Epithelial cell of proximal tubule (primary cell): ENCODE data around the gene CGN. TPM values are rescaled to one million over a fixed set of nuclear protein-coding genes. Genes with fewer than 3 reads are reported as not detected.

ENCODE experiments used
- DNase-seq: peaks from one replicate; pipeline ENCODE4 v3.0.0-alpha.2; 2011; ENCODE audit warnings: low read depth
- H3K4me3 ChIP-seq: 2 replicates; pipeline ENCODE4 v1.5.1; 2011; ENCODE audit warnings: low read depth, mild to moderate bottlenecking, low read length
- total RNA-seq: library from RNA; depleted of rRNA; stranded (reverse); fragments of >200 nt; gene quantifications from 2 replicates; pipeline ENCODE4 v1.2.3, GENCODE V29; 2015
- TF ChIP-seq, protein P1 (sequence below): conservative IDR thresholded peaks from 2 replicates; pipeline ENCODE4 v1.5.1; 2012; ENCODE audit warnings: low read depth, mild to moderate bottlenecking, low read length

The CGN gene
- total RNA-seq, 1 donor from 2014 or later: 9.5 TPM

- no peak overlapping the region for H3K4me3 ChIP-seq
- TF ChIP-seq, protein P1, sequence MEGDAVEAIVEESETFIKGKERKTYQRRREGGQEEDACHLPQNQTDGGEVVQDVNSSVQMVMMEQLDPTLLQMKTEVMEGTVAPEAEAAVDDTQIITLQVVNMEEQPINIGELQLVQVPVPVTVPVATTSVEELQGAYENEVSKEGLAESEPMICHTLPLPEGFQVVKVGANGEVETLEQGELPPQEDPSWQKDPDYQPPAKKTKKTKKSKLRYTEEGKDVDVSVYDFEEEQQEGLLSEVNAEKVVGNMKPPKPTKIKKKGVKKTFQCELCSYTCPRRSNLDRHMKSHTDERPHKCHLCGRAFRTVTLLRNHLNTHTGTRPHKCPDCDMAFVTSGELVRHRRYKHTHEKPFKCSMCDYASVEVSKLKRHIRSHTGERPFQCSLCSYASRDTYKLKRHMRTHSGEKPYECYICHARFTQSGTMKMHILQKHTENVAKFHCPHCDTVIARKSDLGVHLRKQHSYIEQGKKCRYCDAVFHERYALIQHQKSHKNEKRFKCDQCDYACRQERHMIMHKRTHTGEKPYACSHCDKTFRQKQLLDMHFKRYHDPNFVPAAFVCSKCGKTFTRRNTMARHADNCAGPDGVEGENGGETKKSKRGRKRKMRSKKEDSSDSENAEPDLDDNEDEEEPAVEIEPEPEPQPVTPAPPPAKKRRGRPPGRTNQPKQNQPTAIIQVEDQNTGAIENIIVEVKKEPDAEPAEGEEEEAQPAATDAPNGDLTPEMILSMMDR: no peak
- DNase-seq: no peak
Measured at GRCh38 chr1:151486557-151486956, 24.6 kb upstream of the CGN start.

DNA sequence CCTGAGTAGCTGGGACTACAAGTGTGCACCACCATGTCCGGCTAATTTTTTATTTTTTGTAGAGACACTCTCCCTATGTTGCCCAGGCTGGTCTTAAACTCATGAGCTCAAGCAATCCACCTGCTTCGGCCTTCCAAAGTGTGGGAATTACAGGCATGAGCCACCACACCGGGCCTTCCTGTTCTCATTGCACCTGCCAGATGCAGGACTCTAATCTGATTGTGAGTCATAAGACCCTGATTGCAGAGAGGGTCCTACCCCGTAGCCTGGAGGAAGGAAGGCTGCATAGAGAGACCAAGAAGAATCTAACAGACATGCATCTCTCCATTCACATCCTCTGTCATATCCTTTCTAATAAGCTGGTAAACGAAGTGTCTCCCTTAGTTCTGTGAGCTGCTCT, 19.5 kb upstream of the CGN start:
- DNase-seq: no peak
- TF ChIP-seq, protein P1: no peak
- H3K4me3 ChIP-seq: no peak overlapping the region

DNA sequence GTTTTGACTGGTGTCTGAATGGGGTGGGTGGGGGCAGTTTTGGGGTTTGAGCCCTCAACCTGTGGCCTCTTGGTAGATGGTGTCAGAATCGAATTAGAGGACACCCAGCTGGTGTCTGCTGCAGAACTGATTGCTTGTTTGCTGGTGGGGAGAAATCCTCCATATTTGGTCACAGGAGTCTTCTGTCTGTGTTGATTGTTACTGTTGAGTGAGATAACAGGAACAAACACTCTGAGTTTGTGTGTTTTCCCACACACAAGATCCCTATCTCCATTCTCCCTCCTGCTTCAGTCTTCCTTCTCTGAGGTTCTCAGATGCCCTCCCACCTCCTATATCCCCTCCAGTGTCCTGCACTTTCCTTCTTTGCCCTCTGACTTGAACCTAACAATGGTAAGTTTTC, 19.1 kb upstream of the CGN start:
- no peak for DNase-seq
- TF ChIP-seq, protein P1: no peak
- no peak overlapping the region for H3K4me3 ChIP-seq

GRCh38 chr1:151493042-151493441, 18.1 kb upstream of the CGN start:
- no peak for DNase-seq
- H3K4me3 ChIP-seq: no peak overlapping the region
- TF ChIP-seq, protein P1: no peak

DNA sequence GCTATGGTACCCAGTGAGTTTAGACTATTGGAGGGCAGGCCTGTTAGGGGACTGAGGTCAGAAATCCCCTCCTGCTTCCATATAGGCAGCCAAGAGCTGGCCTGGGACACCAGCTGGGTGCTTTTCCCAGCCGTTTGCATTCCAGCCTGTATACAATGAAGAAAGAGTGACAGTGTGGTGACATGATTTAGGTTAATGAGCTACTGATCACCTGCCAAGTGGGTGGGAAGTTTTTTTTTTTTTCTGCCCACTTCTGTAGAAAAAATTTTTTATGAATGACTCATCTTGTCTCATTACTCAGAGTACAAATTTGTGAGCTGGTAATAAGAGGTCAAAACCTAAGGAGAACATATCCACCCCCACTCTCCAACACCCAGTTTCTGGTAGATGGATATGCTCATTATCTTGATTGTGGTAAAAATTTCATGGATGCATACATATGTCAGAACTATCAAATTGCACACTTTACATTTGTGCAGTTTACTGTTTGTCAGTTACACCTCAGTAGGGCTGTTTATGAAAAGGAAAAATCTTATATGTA, 16.4 kb upstream of the CGN start:
- H3K4me3 ChIP-seq: no peak overlapping the region
- DNase-seq: peak; percentile 82
- TF ChIP-seq, protein P1: no peak

DNA sequence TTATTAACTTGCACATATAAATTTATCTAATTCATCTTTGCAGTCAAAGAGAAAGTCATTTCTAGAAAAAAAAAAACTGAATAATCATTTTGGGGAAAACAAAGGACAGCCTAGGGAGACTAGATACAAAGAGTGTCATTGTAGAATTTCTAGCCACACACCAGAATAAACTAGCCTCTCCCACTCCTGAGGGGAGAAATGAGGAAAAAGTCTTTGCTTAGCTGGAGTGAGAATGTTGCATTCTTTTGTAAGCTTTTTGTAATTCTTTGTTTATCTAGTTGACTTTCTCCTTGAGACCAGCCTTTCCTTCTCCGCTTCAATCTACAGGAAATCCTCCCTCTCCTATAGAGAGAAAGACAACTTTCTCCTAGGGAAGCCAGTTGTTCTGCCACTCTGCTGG, 15.9 kb upstream of the CGN start:
- TF ChIP-seq, protein P1: no peak
- DNase-seq: no peak
- no peak overlapping the region for H3K4me3 ChIP-seq

GRCh38 chr1:151499365-151499764, 11.8 kb upstream of the CGN start:
- TF ChIP-seq, protein P1: no peak
- no peak overlapping the region for H3K4me3 ChIP-seq
- DNase-seq: no peak
